ENCODE measurements around the gene GARIN5A. TPM values are rescaled to one million over a fixed set of nuclear protein-coding genes. Genes with fewer than 3 reads are reported as not detected.

Gene GARIN5A
- polyA plus RNA-seq, 2 donors, result 1.3 to 1.4 TPM

- Histone ChIP-seq H3K4me1 (ENCODE audit: control insufficient read depth in 2 of 2, insufficient read depth in 2 of 2, low read length in 1 of 2) (no peaks in the 10 kb centered on the region), H3K27me3 (ENCODE audit: control insufficient read depth in 1 of 2, insufficient read depth in 2 of 2, low read length in 2 of 2) (peaks cover 0 to 12% of the 10 kb centered on the region in 2 donors), H3K4me3 (ENCODE audit: low read depth in 1 of 2, low read length in 2 of 2) (no peak overlapping the region), H3K9me3 (ENCODE audit: control insufficient read depth in 2 of 2, insufficient read depth in 1 of 2, low read depth in 1 of 2, low read length in 1 of 2) (no peaks in the 10 kb centered on the region), H3K27ac (ENCODE audit: low read depth in 2 of 2, low read length in 1 of 2) (no peak overlapping the region), H3K36me3 (ENCODE audit: control insufficient read depth in 2 of 2, insufficient read depth in 2 of 2, low read length in 1 of 2) (no peaks in the 10 kb centered on the region)
- WGBS, 2 donors, result 59 to 68% methylated on average over 3 of the region's 3 CpGs
These were observed 55.8 kb downstream of the GARIN5A start for GRCh38 chr19:50420808-50421207.

- WGBS, 2 donors, result 26 to 32% methylated on average over 3 of the region's 3 CpGs
- peaks cover 0 to 12% of the 10 kb centered on the region in 2 donors for H3K27me3 ChIP-seq (ENCODE audit: control insufficient read depth in 1 of 2, insufficient read depth in 2 of 2, low read length in 2 of 2)
These were observed 56.5 kb downstream of the GARIN5A start for GRCh38 chr19:50420127-50420526.

GRCh38 chr19:50419580-50420035 lies 57.0 kb downstream of the GARIN5A start:
- H3K4me3 ChIP-seq (ENCODE audit: low read depth in 1 of 2, low read length in 2 of 2), result no peak overlapping the region
- H3K27ac ChIP-seq (ENCODE audit: low read depth in 2 of 2, low read length in 1 of 2), result no peak overlapping the region
- 18 to 24% methylated on average over 8 of the region's 8 CpGs for WGBS, 2 donors
- H3K4me1 ChIP-seq (ENCODE audit: control insufficient read depth in 2 of 2, insufficient read depth in 2 of 2, low read length in 1 of 2), result peaks cover 0 to 1% of the 10 kb centered on the region in 2 donors
- no peaks in the 10 kb centered on the region for H3K36me3 ChIP-seq (ENCODE audit: control insufficient read depth in 2 of 2, insufficient read depth in 2 of 2, low read length in 1 of 2)
- peaks cover 0 to 12% of the 10 kb centered on the region in 2 donors for H3K27me3 ChIP-seq (ENCODE audit: control insufficient read depth in 1 of 2, insufficient read depth in 2 of 2, low read length in 2 of 2)
- no peaks in the 10 kb centered on the region for H3K9me3 ChIP-seq (ENCODE audit: control insufficient read depth in 2 of 2, insufficient read depth in 1 of 2, low read depth in 1 of 2, low read length in 1 of 2)

More at GRCh38 chr19:50420127-50420526, 56.5 kb downstream of the GARIN5A start:
- H3K4me1 ChIP-seq (ENCODE audit: control insufficient read depth in 2 of 2, insufficient read depth in 2 of 2, low read length in 1 of 2), result no peaks in the 10 kb centered on the region
- no peak overlapping the region for H3K4me3 ChIP-seq (ENCODE audit: low read depth in 1 of 2, low read length in 2 of 2)
- no peaks in the 10 kb centered on the region for H3K36me3 ChIP-seq (ENCODE audit: control insufficient read depth in 2 of 2, insufficient read depth in 2 of 2, low read length in 1 of 2)
- H3K9me3 ChIP-seq (ENCODE audit: control insufficient read depth in 2 of 2, insufficient read depth in 1 of 2, low read depth in 1 of 2, low read length in 1 of 2), result no peaks in the 10 kb centered on the region
- no peak overlapping the region for H3K27ac ChIP-seq (ENCODE audit: low read depth in 2 of 2, low read length in 1 of 2)

- H3K27me3 ChIP-seq (ENCODE audit: control insufficient read depth in 1 of 2, insufficient read depth in 2 of 2, low read length in 2 of 2), result peaks cover 0 to 12% of the 10 kb centered on the region in 2 donors
- no peak overlapping the region for H3K4me3 ChIP-seq (ENCODE audit: low read depth in 1 of 2, low read length in 2 of 2)
These were observed 57.5 kb downstream of the GARIN5A start for GRCh38 chr19:50419022-50419579.

GRCh38 chr19:50418176-50419021 lies 58.2 kb downstream of the GARIN5A start, which contains the start of gene SPIB:
Gene SPIB, plus strand, starts transcription at chr19:50418938. Its CDS starts 25 bp downstream, at chr19:50418963.
- H3K36me3 ChIP-seq (ENCODE audit: control insufficient read depth in 2 of 2, insufficient read depth in 2 of 2, low read length in 1 of 2), result no peaks in the 10 kb centered on the region
- no peaks in the 10 kb centered on the region for H3K9me3 ChIP-seq (ENCODE audit: control insufficient read depth in 2 of 2, insufficient read depth in 1 of 2, low read depth in 1 of 2, low read length in 1 of 2)
- H3K4me1 ChIP-seq (ENCODE audit: control insufficient read depth in 2 of 2, insufficient read depth in 2 of 2, low read length in 1 of 2), result peaks cover 0 to 3% of the 10 kb centered on the region in 2 donors
- no peak within 1 kb of the TSS for H3K4me3 ChIP-seq (ENCODE audit: low read depth in 1 of 2, low read length in 2 of 2)
- peaks cover 0 to 12% of the 10 kb centered on the region in 2 donors for H3K27me3 ChIP-seq (ENCODE audit: control insufficient read depth in 1 of 2, insufficient read depth in 2 of 2, low read length in 2 of 2)
- H3K27ac ChIP-seq (ENCODE audit: low read depth in 2 of 2, low read length in 1 of 2), result no peak within 1 kb of the TSS
- 18 to 19% methylated on average over 31 to 34 of the region's 34 CpGs for WGBS, 2 donors

More at GRCh38 chr19:50419022-50419579, 57.5 kb downstream of the GARIN5A start:
- Histone ChIP-seq H3K9me3 (ENCODE audit: control insufficient read depth in 2 of 2, insufficient read depth in 1 of 2, low read depth in 1 of 2, low read length in 1 of 2) (no peaks in the 10 kb centered on the region), H3K36me3 (ENCODE audit: control insufficient read depth in 2 of 2, insufficient read depth in 2 of 2, low read length in 1 of 2) (no peaks in the 10 kb centered on the region), H3K27ac (ENCODE audit: low read depth in 2 of 2, low read length in 1 of 2) (no peak overlapping the region), H3K4me1 (ENCODE audit: control insufficient read depth in 2 of 2, insufficient read depth in 2 of 2, low read length in 1 of 2) (peaks cover 0 to 3% of the 10 kb centered on the region in 2 donors)
- 7 to 14% methylated on average over 14 of the region's 14 CpGs for WGBS, 2 donors

GRCh38 chr19:50417111-50418081 lies 59.3 kb downstream of the GARIN5A start:
- Histone ChIP-seq H3K4me1 (ENCODE audit: control insufficient read depth in 2 of 2, insufficient read depth in 2 of 2, low read length in 1 of 2) (peaks cover 0 to 3% of the 10 kb centered on the region in 2 donors), H3K27ac (ENCODE audit: low read depth in 2 of 2, low read length in 1 of 2) (no peak overlapping the region), H3K4me3 (ENCODE audit: low read depth in 1 of 2, low read length in 2 of 2) (no peak overlapping the region), H3K9me3 (ENCODE audit: control insufficient read depth in 2 of 2, insufficient read depth in 1 of 2, low read depth in 1 of 2, low read length in 1 of 2) (no peaks in the 10 kb centered on the region), H3K27me3 (ENCODE audit: control insufficient read depth in 1 of 2, insufficient read depth in 2 of 2, low read length in 2 of 2) (peaks cover 0 to 12% of the 10 kb centered on the region in 2 donors), H3K36me3 (ENCODE audit: control insufficient read depth in 2 of 2, insufficient read depth in 2 of 2, low read length in 1 of 2) (no peaks in the 10 kb centered on the region)
- 47 to 51% methylated on average over 38 to 42 of the region's 42 CpGs for WGBS, 2 donors

Other genes starting within 250 kb of the GARIN5A start
- under 1 TPM; 0.45 to 0.81 TPM for gene KCNC3, start 147.5 kb downstream of the GARIN5A start, polyA plus RNA-seq
- 1 to 10 TPM in 1 of 2 donors, under 1 TPM in 1; 0.28 to 1.5 TPM for gene NAPSA, start 111.2 kb downstream of the GARIN5A start, polyA plus RNA-seq
- gene NR1H2, start 100.4 kb downstream of the GARIN5A start, polyA plus RNA-seq, result 10 to 100 TPM; 50.3 to 55.0 TPM
- 10 to 100 TPM; 27.4 to 48.3 TPM for gene POLD1, start 92.5 kb downstream of the GARIN5A start, polyA plus RNA-seq
- under 1 TPM; 0.06 to 0.22 TPM for gene SPIB, start 57.9 kb downstream of the GARIN5A start, polyA plus RNA-seq
- gene MYBPC2, start 44.0 kb downstream of the GARIN5A start, polyA plus RNA-seq, result under 1 TPM in 1 of 2 donors, not detected in 1; 0.12 TPM
- gene EMC10, start 341 bp downstream of the GARIN5A start, polyA plus RNA-seq, result 10 to 100 TPM; 41.9 to 62.9 TPM
- gene JOSD2, start 34.3 kb upstream of the GARIN5A start, polyA plus RNA-seq, result 10 to 100 TPM; 39.4 to 54.5 TPM
- gene ASPDH, start 37.1 kb upstream of the GARIN5A start, polyA plus RNA-seq, result not detected
- gene LRRC4B, start 91.6 kb upstream of the GARIN5A start, polyA plus RNA-seq, result under 1 TPM; 0.65 to 0.92 TPM
- under 1 TPM; 0.09 to 0.20 TPM for gene SYT3, start 163.0 kb upstream of the GARIN5A start, polyA plus RNA-seq
- gene C19orf81, start 172.6 kb upstream of the GARIN5A start, polyA plus RNA-seq, result under 1 TPM in 1 of 2 donors, not detected in 1; 0.15 TPM
- under 1 TPM; 0.06 to 0.13 TPM for gene SHANK1, start 243.0 kb upstream of the GARIN5A start, polyA plus RNA-seq
- 1 to 10 TPM; 3.9 to 4.8 TPM for gene CLEC11A, start 246.5 kb upstream of the GARIN5A start, polyA plus RNA-seq

Data from esophagus (tissue), 2 donors.